ENCODE data around the gene RUNX2.

Gene RUNX2

DNA sequence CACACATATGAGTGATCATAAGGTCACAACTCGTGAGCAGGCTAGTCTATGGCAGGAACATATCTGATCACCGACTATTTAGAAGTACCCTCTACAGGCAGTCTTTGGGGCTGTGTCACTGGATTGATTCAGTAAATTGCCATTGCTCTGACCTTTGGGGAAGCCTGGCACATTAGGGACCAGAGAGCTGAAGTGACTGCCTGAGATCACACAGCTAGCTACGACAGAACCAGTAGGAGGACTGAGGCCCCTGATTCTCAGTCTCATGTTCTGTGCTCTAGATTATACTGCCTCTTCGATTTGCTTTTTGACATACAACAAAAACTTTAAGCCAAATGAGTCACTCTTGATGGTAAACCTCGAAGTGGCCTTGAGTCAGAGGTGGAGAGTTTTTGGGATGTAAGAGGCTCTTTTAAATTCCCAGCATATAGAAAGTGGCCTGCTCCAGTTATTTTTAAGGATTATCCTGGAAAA lies 297.1 kb downstream of the RUNX2 start:
- peak; percentile 18; the same call in 1 of the 3 replicates for ATAC-seq
- TF ChIP-seq, protein P1, sequence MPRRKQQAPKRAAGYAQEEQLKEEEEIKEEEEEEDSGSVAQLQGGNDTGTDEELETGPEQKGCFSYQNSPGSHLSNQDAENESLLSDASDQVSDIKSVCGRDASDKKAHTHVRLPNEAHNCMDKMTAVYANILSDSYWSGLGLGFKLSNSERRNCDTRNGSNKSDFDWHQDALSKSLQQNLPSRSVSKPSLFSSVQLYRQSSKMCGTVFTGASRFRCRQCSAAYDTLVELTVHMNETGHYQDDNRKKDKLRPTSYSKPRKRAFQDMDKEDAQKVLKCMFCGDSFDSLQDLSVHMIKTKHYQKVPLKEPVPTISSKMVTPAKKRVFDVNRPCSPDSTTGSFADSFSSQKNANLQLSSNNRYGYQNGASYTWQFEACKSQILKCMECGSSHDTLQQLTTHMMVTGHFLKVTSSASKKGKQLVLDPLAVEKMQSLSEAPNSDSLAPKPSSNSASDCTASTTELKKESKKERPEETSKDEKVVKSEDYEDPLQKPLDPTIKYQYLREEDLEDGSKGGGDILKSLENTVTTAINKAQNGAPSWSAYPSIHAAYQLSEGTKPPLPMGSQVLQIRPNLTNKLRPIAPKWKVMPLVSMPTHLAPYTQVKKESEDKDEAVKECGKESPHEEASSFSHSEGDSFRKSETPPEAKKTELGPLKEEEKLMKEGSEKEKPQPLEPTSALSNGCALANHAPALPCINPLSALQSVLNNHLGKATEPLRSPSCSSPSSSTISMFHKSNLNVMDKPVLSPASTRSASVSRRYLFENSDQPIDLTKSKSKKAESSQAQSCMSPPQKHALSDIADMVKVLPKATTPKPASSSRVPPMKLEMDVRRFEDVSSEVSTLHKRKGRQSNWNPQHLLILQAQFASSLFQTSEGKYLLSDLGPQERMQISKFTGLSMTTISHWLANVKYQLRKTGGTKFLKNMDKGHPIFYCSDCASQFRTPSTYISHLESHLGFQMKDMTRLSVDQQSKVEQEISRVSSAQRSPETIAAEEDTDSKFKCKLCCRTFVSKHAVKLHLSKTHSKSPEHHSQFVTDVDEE (CRISPR knock-in tag; IDR thresholded peaks at IDR 0.05): no peak
- TF ChIP-seq OSR1 (CRISPR knock-in tag; IDR thresholded peaks at IDR 0.05) (no peak), ZFP3 (CRISPR knock-in tag; IDR thresholded peaks at IDR 0.05) (no peak), GLIS3 (CRISPR knock-in tag; IDR thresholded peaks at IDR 0.05) (no peak), ZFP30 (CRISPR knock-in tag; IDR thresholded peaks at IDR 0.05) (no peak), ZNF8 (CRISPR knock-in tag; IDR thresholded peaks at IDR 0.05) (no peak), ZNF70 (CRISPR knock-in tag; IDR thresholded peaks at IDR 0.05) (no peak)
- TF ChIP-seq, protein P2, sequence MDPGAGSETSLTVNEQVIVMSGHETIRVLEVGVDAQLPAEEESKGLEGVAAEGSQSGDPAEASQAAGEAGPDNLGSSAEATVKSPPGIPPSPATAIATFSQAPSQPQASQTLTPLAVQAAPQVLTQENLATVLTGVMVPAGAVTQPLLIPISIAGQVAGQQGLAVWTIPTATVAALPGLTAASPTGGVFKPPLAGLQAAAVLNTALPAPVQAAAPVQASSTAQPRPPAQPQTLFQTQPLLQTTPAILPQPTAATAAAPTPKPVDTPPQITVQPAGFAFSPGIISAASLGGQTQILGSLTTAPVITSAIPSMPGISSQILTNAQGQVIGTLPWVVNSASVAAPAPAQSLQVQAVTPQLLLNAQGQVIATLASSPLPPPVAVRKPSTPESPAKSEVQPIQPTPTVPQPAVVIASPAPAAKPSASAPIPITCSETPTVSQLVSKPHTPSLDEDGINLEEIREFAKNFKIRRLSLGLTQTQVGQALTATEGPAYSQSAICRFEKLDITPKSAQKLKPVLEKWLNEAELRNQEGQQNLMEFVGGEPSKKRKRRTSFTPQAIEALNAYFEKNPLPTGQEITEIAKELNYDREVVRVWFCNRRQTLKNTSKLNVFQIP (CRISPR knock-in tag; IDR thresholded peaks at IDR 0.05; ENCODE audit: borderline replicate concordance, low read depth): no peak
- TF ChIP-seq, protein P3, sequence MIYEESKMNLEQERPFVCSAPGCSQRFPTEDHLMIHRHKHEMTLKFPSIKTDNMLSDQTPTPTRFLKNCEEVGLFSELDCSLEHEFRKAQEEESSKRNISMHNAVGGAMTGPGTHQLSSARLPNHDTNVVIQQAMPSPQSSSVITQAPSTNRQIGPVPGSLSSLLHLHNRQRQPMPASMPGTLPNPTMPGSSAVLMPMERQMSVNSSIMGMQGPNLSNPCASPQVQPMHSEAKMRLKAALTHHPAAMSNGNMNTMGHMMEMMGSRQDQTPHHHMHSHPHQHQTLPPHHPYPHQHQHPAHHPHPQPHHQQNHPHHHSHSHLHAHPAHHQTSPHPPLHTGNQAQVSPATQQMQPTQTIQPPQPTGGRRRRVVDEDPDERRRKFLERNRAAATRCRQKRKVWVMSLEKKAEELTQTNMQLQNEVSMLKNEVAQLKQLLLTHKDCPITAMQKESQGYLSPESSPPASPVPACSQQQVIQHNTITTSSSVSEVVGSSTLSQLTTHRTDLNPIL (CRISPR knock-in tag; IDR thresholded peaks at IDR 0.05; ENCODE audit: low read depth): no peak

DNA sequence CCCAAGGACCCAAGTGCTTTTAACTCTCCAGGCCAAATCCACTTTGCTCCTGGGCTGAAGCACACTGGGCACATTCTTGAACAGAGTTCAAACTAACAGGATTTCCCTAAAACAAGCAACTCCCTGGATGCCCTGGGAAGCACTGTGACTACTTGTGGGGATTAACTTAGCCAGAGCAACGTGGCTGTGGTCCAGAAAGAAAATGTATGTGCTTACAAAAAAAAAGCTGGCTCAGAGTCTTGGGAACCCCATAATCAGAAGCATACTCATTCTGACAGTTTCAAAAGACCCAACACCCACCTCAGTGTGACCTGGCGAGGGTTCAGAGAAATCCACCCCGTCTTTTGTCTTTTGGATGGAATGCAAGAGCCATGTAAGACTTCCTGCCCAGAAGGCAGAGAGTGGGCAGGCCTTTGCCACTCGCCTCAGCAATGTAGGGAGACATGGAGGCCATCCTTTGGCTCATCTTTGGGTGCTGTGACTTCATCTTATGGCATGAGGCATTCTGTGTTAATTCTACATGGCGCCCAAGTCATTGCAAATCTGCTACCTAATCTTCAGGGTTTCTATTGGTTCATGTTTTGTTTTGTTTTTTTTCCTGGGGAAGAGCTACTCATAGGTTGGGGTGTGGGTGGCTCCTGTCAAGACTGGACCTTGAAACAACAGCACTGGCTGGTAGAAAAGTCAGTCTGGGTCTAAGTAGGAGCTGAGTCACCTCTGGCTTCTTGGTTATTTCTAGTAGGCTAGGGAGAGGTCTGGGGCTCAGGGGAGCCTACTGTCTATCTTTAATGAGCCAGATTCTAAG lies 298.2 kb downstream of the RUNX2 start:
- peak; percentile 75 for ATAC-seq
- TF ChIP-seq PATZ1 (CRISPR knock-in tag; IDR thresholded peaks at IDR 0.05; ENCODE audit: borderline replicate concordance) (no peak), ZNF8 (CRISPR knock-in tag; IDR thresholded peaks at IDR 0.05) (no peak), RARB (CRISPR knock-in tag; IDR thresholded peaks at IDR 0.05) (no peak), ARNTL (CRISPR knock-in tag; IDR thresholded peaks at IDR 0.05; ENCODE audit: borderline replicate concordance, low read depth) (no peak), ZC3H10 (CRISPR knock-in tag; IDR thresholded peaks at IDR 0.05) (no peak)

DNA sequence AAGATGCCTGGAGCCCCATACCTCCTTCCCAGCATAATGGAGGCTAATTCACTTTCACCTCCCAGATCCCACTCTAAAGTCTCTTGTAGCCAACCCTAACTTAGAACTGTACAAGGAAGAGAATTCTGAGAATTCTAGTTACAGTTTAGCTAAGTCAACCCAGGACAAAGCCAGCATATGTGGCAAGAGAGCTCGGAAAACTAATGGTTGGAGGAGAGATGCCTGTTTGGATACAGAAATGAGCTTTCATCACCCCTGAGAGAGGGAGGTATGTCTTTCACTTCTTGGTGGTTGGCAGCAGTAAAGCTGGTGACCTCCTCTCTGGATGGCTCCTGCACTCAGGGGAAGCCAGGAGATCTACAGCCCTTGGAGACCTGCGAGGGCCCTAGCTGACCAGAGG lies 302.2 kb downstream of the RUNX2 start:
- TF ChIP-seq ESRRG (CRISPR knock-in tag; IDR thresholded peaks at IDR 0.05) (no peak), ARNTL (CRISPR knock-in tag; IDR thresholded peaks at IDR 0.05; ENCODE audit: borderline replicate concordance, low read depth) (no peak)
- no peak for ATAC-seq

DNA sequence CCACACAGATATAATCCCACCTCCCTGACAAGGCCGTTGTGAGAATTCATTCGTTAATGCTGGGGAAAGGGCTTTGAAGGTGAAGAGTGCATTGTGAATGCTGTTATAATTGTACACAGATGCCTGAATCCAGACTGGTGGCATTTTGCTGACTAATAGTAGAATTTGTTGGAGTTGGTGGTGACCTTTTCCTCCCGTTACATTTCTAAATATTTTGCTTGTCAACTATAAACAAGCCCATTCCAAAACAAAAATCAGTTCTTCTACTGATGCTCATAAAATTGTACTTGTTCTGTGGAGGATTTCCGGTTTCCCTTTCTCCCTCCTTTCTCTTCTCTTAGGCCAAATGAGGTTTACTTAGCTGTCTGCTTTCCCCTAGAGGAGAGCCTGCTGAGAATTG lies 302.7 kb downstream of the RUNX2 start:
- ATAC-seq: no peak
- TF ChIP-seq ZNF8 (CRISPR knock-in tag; IDR thresholded peaks at IDR 0.05) (no peak), ZFP3 (CRISPR knock-in tag; IDR thresholded peaks at IDR 0.05) (no peak), RARB (CRISPR knock-in tag; IDR thresholded peaks at IDR 0.05) (no peak), ARNTL (CRISPR knock-in tag; IDR thresholded peaks at IDR 0.05; ENCODE audit: borderline replicate concordance, low read depth) (no peak), ZFP30 (CRISPR knock-in tag; IDR thresholded peaks at IDR 0.05) (no peak), ZC3H10 (CRISPR knock-in tag; IDR thresholded peaks at IDR 0.05) (no peak), ZNF565 (CRISPR knock-in tag; conservative IDR thresholded peaks at IDR 0.05; ENCODE audit: low read depth) (no peak), OSR1 (CRISPR knock-in tag; IDR thresholded peaks at IDR 0.05) (no peak), BACH2 (CRISPR knock-in tag; IDR thresholded peaks at IDR 0.05; ENCODE audit: borderline replicate concordance) (no peak), ZNF70 (CRISPR knock-in tag; IDR thresholded peaks at IDR 0.05) (no peak), ISL1 (CRISPR knock-in tag; IDR thresholded peaks at IDR 0.05) (no peak), SNAI2 (CRISPR knock-in tag; IDR thresholded peaks at IDR 0.05) (no peak)
- TF ChIP-seq, protein P2 (CRISPR knock-in tag; IDR thresholded peaks at IDR 0.05; ENCODE audit: borderline replicate concordance, low read depth): no peak
- TF ChIP-seq, protein P1 (CRISPR knock-in tag; IDR thresholded peaks at IDR 0.05): no peak
- TF ChIP-seq, protein P3 (CRISPR knock-in tag; IDR thresholded peaks at IDR 0.05; ENCODE audit: low read depth): no peak
